Epidermal melanocyte (primary cell): ENCODE data around the gene HOXD10.

Experiments
- DNase-seq: peaks from one replicate; pipeline ENCODE4 v3.0.0; 2011; ENCODE audit warnings: low spot score; ENCODE audit not compliant: insufficient read length

HOXD10 gene

DNA sequence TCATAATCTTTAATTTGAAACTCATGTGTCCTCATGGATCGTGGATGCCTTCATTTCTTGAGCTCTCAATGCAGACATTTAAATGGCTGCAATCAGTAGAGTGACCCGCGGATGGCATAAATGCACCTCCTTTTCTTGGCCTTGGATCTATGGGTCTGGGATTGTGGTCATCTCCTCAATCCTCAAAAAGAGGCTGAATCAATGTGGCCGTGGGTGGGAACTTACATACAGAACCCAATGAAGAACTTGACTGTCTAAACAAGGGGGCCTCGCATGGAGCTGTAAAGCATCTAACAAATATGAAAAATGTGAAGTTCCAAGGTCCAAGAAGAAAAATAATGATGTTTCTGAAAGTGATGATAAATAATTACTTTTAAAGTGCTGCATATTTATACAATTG lies 21.2 kb upstream of the HOXD10 start:
- DNase-seq = no peak

DNA sequence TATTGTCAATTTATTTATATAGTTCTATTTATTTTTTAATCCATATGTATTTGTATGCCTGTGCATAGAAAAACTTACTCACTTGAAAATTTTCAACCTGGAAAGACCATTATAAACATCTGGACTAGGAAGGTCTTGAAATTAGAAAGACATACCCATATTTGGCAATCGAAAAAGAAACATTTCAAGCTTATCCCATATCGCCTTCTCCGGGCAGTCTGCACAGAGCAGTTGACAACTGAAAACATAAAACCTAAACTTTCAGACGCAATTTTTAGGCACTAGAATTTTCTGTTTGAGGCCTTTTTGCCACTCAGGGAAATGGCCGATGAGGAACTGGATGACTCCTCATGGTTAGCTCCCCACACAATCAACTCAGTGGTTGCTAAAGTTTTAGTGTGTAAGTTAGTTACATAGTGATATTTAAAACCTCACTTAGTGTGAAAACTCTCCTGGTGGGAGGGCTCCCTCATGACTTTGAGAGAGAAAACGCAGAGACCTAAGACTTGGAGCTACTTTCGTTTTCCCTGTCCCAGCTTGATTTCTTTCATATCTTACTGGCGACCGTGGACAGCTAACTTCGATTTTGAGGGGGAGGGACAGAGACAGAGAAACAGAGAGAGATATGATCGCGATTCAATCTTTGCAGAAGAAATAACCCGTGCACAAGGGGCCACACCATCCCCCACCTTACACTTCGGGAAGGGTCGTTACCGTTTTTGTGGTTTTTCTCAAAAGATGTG lies 20.2 kb upstream of the HOXD10 start:
- DNase-seq = no peak

GRCh38 chr2:176096986-176097819 lies 19.4 kb upstream of the HOXD10 start:
- DNase-seq = peak; percentile 89

- DNase-seq = no peak
These were observed 18.7 kb upstream of the HOXD10 start for GRCh38 chr2:176097820-176098365.

DNA sequence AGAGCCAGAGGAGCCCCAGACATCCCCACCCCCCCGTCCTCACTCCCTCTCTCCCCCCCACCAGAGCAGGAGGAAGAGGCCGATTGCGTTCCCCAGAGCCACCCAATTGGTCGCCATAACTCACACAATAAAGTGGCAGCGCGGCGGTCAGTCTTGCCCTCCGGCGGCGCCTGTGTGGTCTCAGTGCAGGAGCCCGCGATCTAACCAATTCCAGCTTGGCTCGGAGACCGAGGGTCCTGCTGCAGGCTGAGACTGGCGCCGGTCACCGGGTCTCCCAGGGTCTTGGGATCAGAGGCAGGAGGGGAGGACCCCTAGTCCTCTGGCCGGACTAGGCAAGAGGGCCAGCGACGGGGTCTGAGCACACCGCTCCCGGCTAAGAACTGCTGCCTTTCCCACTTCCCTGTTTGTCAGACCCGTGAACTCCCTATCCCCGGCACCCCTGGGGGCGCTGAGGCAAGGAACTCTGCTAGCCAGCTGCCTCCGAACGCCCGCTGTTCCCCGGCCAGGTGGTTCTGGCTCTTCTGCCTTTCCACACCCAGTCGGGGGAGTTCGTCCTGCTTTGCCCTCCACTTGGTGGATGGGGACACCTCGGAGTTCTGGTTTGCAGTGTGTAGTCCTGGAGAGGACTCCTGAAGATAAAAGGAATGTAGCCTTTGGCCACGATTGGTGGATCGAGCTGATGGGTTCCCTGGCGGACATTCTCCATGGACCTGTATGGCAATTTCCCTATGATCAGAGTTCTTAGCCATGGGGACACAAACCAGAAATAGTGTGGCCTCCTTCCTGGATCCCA lies 18.0 kb upstream of the HOXD10 start:
- no peak for DNase-seq

DNA sequence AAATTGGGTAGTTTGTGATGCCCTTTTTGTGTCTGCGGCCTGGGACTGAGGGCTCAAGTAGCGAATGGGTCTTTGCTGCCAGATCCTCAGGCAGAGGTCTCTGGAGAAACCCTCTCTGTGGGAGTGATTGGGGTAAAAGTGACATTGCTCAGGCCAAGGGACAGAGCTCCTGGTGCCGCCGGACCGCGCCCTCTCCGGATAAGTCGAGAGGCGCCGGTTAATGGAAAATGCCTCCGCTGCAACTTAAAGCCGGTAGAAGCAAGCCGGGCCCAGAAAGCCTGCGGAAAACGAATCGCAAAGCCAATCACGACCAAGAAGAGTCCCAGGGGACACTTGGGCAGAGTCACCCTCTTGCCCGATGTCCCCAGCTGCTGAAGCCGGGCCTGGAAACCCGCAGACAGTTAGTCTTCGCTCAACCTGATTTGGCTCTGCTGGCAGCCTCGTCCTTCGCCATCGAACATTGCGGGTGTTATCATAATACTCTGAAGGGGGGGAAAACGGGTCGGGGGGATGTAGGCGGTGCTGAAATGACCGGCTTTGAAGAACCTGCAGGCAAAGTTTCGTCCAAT lies 17.3 kb upstream of the HOXD10 start:
- no peak for DNase-seq

DNA sequence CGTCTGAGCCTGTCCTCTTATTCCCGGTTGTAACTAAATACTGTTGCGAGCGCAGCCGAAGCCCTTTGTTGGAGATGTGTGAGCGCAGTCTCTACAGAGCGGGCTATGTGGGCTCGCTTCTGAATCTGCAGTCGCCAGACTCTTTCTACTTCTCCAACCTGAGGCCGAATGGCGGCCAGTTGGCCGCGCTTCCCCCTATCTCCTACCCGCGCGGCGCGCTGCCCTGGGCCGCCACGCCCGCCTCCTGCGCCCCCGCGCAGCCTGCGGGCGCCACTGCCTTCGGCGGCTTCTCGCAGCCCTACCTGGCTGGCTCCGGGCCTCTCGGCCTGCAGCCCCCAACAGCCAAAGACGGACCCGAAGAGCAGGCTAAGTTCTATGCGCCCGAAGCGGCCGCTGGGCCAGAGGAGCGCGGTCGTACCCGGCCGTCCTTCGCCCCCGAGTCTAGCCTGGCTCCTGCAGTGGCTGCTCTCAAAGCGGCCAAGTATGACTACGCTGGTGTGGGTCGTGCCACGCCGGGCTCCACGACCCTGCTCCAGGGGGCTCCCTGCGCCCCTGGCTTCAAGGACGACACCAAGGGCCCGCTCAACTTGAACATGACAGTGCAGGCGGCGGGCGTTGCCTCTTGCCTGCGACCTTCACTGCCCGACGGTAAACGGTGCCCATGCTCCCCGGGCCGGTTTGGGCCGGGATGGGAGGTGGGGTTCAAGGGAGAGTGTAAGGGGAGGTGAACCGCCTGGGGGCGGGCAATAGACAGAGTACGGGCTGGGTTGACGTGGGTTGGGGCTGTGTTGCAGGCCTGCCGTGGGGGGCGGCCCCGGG lies 16.6 kb upstream of the HOXD10 start, which contains the start of gene HOXD12:
TSS of gene HOXD12 (plus strand) at position 68 of the 819 bp plus-strand sequence. CDS start at position 75, 7 bp downstream.
- no peak for DNase-seq

DNA sequence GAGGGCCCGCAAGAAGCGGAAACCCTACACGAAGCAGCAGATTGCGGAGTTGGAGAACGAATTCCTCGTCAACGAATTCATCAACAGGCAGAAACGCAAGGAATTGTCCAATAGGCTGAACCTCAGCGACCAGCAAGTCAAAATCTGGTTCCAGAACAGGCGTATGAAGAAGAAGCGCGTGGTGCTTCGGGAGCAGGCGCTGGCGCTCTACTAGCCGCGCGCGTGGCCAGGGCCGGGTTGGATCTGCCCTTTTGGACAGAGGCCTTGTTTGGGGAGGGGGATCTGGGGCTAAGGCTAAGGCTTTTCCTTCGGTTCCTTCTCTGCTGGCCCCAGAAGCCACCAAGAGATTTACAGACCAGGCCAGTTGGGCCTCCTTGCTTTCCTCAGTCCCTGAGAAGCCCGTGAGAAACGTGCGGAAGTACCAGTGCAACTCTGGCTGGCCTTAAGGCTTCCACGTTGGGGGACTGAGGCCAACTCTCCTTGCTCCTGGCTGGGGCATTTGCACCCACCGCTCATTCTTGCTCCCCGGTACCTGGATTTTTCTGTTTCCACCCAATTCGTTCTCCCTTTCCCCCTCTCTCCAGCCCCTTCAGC lies 15.9 kb upstream of the HOXD10 start:
- DNase-seq = no peak

DNA sequence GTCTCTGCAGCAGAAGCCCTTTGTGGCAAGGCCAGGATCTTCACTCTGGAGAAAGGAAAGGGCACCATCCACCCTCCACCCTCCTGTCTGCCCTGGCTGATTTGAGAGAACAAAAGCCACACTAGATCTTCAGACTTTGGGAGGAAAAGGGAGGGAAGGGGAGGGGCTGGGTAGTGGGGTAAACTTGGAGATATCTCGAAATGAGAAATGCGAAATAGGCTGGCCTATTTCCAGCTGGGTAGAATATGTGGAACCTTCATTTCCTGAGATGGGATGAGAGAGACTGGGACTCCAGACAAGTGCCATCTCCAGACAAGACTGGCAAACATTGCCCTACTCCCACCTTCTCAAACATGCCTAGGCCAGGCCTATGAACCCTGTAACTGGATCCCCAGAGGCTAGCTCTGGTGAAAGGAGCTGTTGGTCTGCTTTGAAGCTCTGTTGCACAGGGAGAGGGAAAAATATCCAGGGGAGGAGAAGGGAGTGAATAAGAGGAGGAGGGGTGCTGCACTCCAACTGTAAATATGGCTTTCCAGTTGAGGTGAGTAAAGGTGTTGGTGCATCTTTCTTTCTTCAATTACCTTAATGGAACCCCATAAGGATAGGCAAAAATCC lies 15.3 kb upstream of the HOXD10 start:
- DNase-seq = no peak

GRCh38 chr2:176101842-176102241 lies 14.7 kb upstream of the HOXD10 start:
- no peak for DNase-seq

DNA sequence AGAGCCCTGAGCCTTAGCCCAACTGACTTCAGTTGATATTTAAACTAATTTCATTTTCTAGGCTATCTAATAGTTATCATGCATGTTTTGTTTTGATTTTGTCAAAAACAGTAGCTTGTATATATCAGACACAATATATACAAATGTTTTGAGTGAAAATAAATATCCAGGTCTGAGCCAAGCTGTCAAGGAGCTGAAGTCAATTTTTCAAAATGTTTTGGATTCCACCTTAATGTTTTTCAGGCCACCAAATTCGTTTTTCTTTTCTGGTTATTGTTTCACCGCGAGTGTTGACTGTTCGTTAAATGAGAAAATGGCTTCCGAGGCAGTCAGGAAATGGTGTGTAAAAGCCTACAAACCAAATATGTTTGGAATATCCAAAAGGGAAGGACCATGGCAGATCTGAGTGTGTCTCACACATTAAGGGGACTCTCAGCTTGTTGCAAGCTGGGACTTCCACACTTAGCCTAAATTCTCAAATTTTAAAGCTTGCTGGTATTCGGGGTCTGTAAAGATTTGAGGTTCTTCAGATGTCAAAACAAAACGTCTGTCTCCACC lies 14.2 kb upstream of the HOXD10 start:
- no peak for DNase-seq

DNA sequence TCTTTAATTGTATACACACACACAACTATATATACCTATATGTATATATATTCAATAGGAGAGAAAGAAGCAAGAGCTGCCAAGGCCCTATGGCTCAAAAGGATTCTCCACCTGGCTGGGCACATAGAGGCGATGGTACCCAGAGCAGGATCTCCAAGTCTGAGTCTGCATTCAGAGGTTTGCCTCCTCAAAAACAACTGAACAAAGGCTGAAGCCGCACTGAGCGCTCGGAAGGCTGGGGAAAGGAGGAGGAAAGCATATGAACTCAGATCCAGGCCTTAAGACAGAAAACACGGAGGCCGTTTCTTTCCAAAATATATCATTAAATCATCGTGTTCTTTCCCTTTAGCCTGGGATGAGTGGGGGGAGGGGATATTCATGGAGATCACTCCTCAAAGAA lies 13.4 kb upstream of the HOXD10 start:
- no peak for DNase-seq

DNA sequence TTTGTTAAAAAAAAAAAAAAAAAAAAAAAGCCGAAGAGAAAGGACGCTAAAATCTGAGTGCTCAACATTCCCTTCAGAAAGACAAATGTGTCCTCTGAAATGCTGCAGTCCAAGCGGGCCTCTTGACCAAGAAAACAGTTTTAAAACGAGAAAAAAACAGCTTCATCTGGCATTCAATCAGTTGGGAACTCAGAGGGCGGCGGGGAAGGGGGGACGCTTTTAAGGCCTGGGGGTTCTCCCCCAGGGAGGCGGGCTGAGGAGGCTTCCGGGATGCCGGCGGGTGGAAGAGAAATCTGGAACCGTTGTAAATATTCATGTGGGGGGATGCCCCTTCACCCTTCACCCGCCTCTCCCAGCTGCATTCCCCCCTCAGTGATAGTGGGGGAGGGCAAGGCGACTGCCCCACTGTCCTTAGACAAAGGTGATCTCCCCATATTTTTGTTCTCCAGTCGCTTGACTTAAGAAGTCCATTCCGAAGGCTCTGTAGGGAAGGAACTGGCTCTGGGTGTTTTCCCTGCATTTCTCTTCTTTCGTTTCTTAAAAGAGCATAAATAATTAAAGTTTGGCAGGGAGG lies 12.7 kb upstream of the HOXD10 start:
- no peak for DNase-seq

DNA sequence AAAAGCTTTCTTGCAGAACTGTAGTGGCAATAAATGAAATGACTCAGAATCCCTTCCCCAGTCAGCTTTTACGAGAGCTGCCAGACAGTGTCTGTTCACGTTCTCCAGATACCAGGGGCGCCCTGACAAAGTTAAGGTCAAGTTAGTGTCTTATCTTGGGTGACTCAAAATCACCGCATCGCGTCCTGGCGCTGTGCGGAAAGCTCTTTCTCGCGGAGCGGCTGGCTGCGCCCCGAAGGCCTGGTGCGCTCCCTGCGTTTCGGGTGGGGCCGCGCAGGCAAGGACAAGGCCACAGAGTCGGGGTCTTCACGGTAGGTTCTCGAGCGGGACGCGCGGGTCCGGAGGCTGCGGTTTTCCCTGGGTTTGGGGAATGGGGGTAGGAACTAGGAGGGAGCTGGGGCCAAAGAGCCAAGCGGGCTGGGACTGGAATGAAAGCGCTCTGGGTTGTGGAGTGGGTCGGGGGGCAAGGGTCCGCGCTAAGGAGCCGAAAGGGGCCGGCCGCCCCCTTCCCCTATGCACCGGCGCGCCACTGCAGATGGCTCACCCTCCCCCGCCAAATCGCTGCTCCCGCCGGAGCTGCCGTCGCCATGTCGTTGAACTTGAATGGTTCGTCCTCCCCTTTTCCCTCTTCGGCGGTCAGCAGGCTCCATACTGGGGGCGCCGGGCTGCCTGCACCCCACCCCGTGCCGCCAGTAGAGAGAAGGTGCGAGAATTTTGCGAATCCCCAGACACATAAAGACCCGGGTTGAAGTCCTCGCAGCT lies 12.1 kb upstream of the HOXD10 start:
- peak; percentile 71 for DNase-seq

GRCh38 chr2:176105078-176105729 lies 11.4 kb upstream of the HOXD10 start:
- DNase-seq = no peak

DNA sequence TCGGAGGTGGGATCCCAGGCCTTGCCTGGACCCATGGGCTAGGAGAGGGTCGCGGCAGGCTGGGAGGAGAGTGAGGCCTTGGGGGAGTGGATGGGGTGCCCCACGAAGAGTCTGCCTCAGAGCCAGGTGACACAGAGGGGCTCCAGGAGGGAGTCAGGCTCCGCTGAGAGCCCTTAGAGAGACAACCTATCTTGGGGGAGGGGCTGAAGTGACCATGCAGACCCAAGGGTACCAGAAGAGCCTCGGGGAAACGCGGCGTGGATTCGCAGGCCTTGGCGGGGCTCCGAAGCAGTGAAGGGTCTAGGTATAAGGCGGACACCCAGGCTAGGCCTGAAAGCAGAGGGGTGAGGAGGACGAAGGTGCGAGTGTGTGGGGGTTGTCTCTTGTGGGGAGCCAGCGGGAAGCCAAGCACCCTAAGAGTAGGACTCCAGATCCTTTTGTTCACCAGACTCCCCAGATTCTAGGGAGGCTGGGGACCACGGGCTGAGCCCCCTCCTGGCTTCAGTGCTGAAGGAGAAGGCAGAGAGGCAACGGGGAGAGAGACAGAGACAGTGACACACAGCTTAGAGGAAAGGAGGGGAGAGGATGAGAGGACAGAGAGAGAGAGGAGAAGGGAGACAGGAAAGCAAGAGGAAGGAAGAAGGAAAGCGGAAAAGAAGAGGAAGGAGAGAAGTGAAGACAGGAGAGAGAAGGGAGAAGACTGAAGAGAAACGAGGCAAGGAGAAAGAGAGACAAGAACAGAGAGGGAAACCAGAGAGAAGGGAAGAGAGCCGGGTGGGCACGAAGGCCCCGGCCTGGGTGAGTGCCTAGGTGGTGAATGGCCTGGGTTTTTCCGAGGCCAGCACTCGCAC lies 10.6 kb upstream of the HOXD10 start:
- DNase-seq = no peak
